Measurements from ENCODE around the gene RAB5A. TPM values are rescaled to one million over a fixed set of nuclear protein-coding genes. Genes with fewer than 3 reads are reported as not detected.
"Not testable (repeated sequence)": the region's sequence is repeated elsewhere in the genome, so short reads cannot be mapped to it uniquely, and the experiment has no call there.

Gene RAB5A
- total RNA-seq, 1 experiment from 2014 or later: 34.4 TPM

DNA sequence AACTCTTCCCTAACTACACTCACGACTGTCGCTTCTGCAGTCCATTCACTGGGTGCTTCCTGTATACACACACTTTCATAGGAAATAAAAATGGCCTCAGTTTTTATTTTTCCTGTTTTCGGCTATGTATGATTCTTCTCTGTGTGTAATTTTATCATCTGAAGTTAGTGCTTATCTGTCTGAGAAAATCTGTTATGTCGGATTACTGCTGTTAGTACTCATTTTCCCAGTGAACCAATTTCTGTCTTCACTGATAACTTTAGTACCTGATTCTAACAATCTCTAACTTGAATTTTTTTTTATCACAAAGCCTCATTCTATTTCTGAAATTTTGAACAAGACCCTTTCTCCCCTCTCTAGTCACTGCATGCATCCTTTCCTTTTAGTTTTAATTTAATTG lies 20.9 kb downstream of the RAB5A start:
- DNase-seq: no peak
- Histone ChIP-seq H3K36me3 (replicated peaks; ENCODE audit: control insufficient read depth, insufficient read depth, low read length) (no peaks in the 10 kb centered on the region; the same call in none of the 2 replicates), H3K27me3 (ENCODE audit: control insufficient read depth, insufficient read depth, low read length) (no peaks in the 10 kb centered on the region), H3K4me3 (ENCODE audit: insufficient read depth, low read depth, low read length) (no peak overlapping the region)

- no peak overlapping the region for H3K4me3 ChIP-seq (ENCODE audit: insufficient read depth, low read depth, low read length)
- DNase-seq: no peak
- H3K27me3 ChIP-seq (ENCODE audit: control insufficient read depth, insufficient read depth, low read length): no peaks in the 10 kb centered on the region
- peaks cover 2% of the 10 kb centered on the region for H3K36me3 ChIP-seq (replicated peaks; ENCODE audit: control insufficient read depth, insufficient read depth, low read length)
Measured at GRCh38 chr3:19970327-19970726, 23.4 kb downstream of the RAB5A start.

- Histone ChIP-seq H3K36me3 (replicated peaks; ENCODE audit: control insufficient read depth, insufficient read depth, low read length) (peaks cover 8% of the 10 kb centered on the region), H3K27me3 (ENCODE audit: control insufficient read depth, insufficient read depth, low read length) (no peaks in the 10 kb centered on the region), H3K4me3 (ENCODE audit: insufficient read depth, low read depth, low read length) (no peak overlapping the region)
- DNase-seq: no peak
Measured at GRCh38 chr3:19972054-19972453, 25.2 kb downstream of the RAB5A start.

- DNase-seq; H3K27me3 ChIP-seq (ENCODE audit: control insufficient read depth, insufficient read depth, low read length); H3K4me3 ChIP-seq (ENCODE audit: insufficient read depth, low read depth, low read length); H3K36me3 ChIP-seq (replicated peaks; ENCODE audit: control insufficient read depth, insufficient read depth, low read length): not testable (repeated sequence)
Measured at GRCh38 chr3:19988904-19989303, 42.0 kb downstream of the RAB5A start.

GRCh38 chr3:19994796-19995195 lies 47.9 kb downstream of the RAB5A start:
- no peak for DNase-seq
- Histone ChIP-seq H3K27me3 (ENCODE audit: control insufficient read depth, insufficient read depth, low read length) (no peaks in the 10 kb centered on the region), H3K4me3 (ENCODE audit: insufficient read depth, low read depth, low read length) (no peak overlapping the region), H3K36me3 (replicated peaks; ENCODE audit: control insufficient read depth, insufficient read depth, low read length) (no peaks in the 10 kb centered on the region)

GRCh38 chr3:19997502-19997901 lies 50.6 kb downstream of the RAB5A start:
- Histone ChIP-seq H3K4me3 (ENCODE audit: insufficient read depth, low read depth, low read length) (no peak overlapping the region), H3K27me3 (ENCODE audit: control insufficient read depth, insufficient read depth, low read length) (no peaks in the 10 kb centered on the region)
- no peak for DNase-seq

GRCh38 chr3:20001932-20002331 lies 55.0 kb downstream of the RAB5A start:
- DNase-seq: no peak
- H3K36me3 ChIP-seq (replicated peaks; ENCODE audit: control insufficient read depth, insufficient read depth, low read length): no peaks in the 10 kb centered on the region
- H3K4me3 ChIP-seq (ENCODE audit: insufficient read depth, low read depth, low read length): no peak overlapping the region
- no peaks in the 10 kb centered on the region for H3K27me3 ChIP-seq (ENCODE audit: control insufficient read depth, insufficient read depth, low read length)

More at GRCh38 chr3:19997502-19997901, 50.6 kb downstream of the RAB5A start:
- H3K36me3 ChIP-seq (replicated peaks; ENCODE audit: control insufficient read depth, insufficient read depth, low read length): no peaks in the 10 kb centered on the region

GRCh38 chr3:20007960-20008359 lies 61.1 kb downstream of the RAB5A start:
- no peak for DNase-seq
- no peak overlapping the region for H3K4me3 ChIP-seq (ENCODE audit: insufficient read depth, low read depth, low read length)
- H3K27me3 ChIP-seq (ENCODE audit: control insufficient read depth, insufficient read depth, low read length): no peaks in the 10 kb centered on the region
- H3K36me3 ChIP-seq (replicated peaks; ENCODE audit: control insufficient read depth, insufficient read depth, low read length): no peaks in the 10 kb centered on the region

- Histone ChIP-seq H3K4me3 (ENCODE audit: insufficient read depth, low read depth, low read length) (no peak overlapping the region), H3K36me3 (replicated peaks; ENCODE audit: control insufficient read depth, insufficient read depth, low read length) (no peaks in the 10 kb centered on the region), H3K27me3 (ENCODE audit: control insufficient read depth, insufficient read depth, low read length) (no peaks in the 10 kb centered on the region)
- no peak for DNase-seq
Measured at GRCh38 chr3:20008646-20009045, 61.7 kb downstream of the RAB5A start.

GRCh38 chr3:20012164-20012563 lies 65.3 kb downstream of the RAB5A start, which contains the start of gene PP2D1:
Gene PP2D1 (minus strand): TSS chr3:20012264. CDS start chr3:20012072, 192 bp downstream.
- DNase-seq: no peak
- no peaks in the 10 kb centered on the region for H3K36me3 ChIP-seq (replicated peaks; ENCODE audit: control insufficient read depth, insufficient read depth, low read length)
- no peaks in the 10 kb centered on the region for H3K27me3 ChIP-seq (ENCODE audit: control insufficient read depth, insufficient read depth, low read length)
- H3K4me3 ChIP-seq (ENCODE audit: insufficient read depth, low read depth, low read length): no peak within 1 kb of the TSS

- DNase-seq: no peak
- no peak overlapping the region for H3K4me3 ChIP-seq (ENCODE audit: insufficient read depth, low read depth, low read length)
- no peaks in the 10 kb centered on the region for H3K36me3 ChIP-seq (replicated peaks; ENCODE audit: control insufficient read depth, insufficient read depth, low read length)
- H3K27me3 ChIP-seq (ENCODE audit: control insufficient read depth, insufficient read depth, low read length): no peaks in the 10 kb centered on the region
Measured at GRCh38 chr3:20013396-20013795, 66.5 kb downstream of the RAB5A start.

- no peak for DNase-seq
- H3K27me3 ChIP-seq (ENCODE audit: control insufficient read depth, insufficient read depth, low read length): no peaks in the 10 kb centered on the region
- no peaks in the 10 kb centered on the region for H3K36me3 ChIP-seq (replicated peaks; ENCODE audit: control insufficient read depth, insufficient read depth, low read length)
Measured at GRCh38 chr3:20015525-20015924, 68.6 kb downstream of the RAB5A start.

DNA sequence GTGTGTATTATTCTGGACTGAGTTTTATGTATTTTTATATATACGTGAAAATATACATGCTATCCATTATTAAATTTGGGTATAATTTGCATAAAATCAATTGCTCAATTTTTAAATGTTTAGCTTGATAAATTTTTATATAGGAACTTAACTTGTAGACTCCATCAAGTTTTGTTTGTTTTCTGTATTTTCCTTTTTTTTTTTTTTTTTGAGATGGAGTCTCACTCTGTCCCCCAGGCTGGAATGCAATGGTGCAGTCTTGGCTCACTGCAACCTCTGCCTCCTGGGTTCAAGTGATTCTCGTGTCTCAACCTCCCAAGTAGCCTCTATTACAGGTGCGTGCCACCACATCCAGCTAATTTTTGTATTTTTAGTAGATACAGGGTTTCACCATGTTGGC lies 69.2 kb downstream of the RAB5A start:
- H3K27me3 ChIP-seq (ENCODE audit: control insufficient read depth, insufficient read depth, low read length); DNase-seq; H3K36me3 ChIP-seq (replicated peaks; ENCODE audit: control insufficient read depth, insufficient read depth, low read length); H3K4me3 ChIP-seq (ENCODE audit: insufficient read depth, low read depth, low read length): not testable (repeated sequence)

More at GRCh38 chr3:20015525-20015924, 68.6 kb downstream of the RAB5A start:
- no peak overlapping the region for H3K4me3 ChIP-seq (ENCODE audit: insufficient read depth, low read depth, low read length)

- Histone ChIP-seq H3K4me3 (ENCODE audit: insufficient read depth, low read depth, low read length) (no peak overlapping the region), H3K36me3 (replicated peaks; ENCODE audit: control insufficient read depth, insufficient read depth, low read length) (no peaks in the 10 kb centered on the region), H3K27me3 (ENCODE audit: control insufficient read depth, insufficient read depth, low read length) (no peaks in the 10 kb centered on the region)
- DNase-seq: no peak
Measured at GRCh38 chr3:20022954-20023622, 76.2 kb downstream of the RAB5A start.

DNA sequence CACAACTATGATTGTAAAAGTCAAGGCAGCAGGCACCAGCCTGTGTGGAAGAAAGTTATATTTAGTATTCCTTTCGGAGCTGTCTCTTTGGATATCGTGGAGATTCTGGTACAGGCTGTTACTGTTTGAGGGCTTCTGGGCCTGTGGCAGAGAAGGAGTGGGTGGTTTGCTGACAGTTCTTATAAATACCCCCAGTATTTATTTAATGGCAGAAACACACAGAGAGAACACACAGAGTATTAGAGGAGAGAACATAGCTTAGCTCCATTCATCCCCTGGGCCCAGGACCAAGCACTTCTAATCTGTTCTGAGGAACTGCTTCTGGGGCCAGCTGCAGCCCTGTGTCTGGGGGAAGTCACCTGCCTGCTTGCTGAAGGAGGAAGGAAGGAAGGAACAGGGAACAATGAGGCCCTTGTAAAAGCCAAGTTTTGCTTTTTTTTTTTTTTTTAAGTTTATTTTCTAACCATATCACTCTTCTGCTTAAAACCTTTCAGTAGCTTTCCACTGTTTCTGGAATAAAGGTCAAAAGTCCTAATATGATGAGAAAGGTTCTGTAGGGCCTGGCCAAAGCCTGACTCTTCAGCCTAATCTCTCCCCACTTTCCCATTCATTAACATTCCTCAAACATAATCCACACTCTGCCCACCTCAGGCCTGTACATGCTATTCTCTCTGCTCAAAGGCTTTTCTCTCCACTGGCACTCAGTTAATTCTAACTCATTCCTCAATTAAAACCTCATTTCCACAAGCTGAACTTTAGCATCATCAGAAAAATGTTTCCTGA lies 76.9 kb downstream of the RAB5A start:
- Histone ChIP-seq H3K27me3 (ENCODE audit: control insufficient read depth, insufficient read depth, low read length) (no peaks in the 10 kb centered on the region), H3K4me3 (ENCODE audit: insufficient read depth, low read depth, low read length) (no peak overlapping the region), H3K36me3 (replicated peaks; ENCODE audit: control insufficient read depth, insufficient read depth, low read length) (no peaks in the 10 kb centered on the region)
- DNase-seq: no peak

Data from H7 (cell line).